Ishikawa (cell line): ENCODE results near the gene RNF223.

Experiments used
- EGR1 ChIP-seq: IDR thresholded peaks from 2 replicates; pipeline ENCODE4 v1.6.1; 2012
- MAX ChIP-seq: IDR thresholded peaks from 2 replicates; pipeline ENCODE4 v1.6.1; 2012
- REST ChIP-seq: IDR thresholded peaks from 2 replicates; pipeline ENCODE4 v1.6.1; 2012; ENCODE audit warnings: low read depth, mild to moderate bottlenecking
- TEAD4 ChIP-seq: IDR thresholded peaks from 2 replicates; pipeline ENCODE4 v1.6.1; 2012
- USF1 ChIP-seq: IDR thresholded peaks from 2 replicates; pipeline ENCODE4 v1.6.1; 2012

GRCh38 chr1:1075148-1075935, 1.2 kb upstream of the RNF223 start:
- TF ChIP-seq TEAD4 (no peak), USF1 (no peak), MAX (no peak), EGR1 (no peak), REST (no peak)
